Measurements from ENCODE around the gene OR51G2.

GRCh38 chr11:4882543-4882942 is 36.6 kb downstream of the OR51G2 start:
- TF ChIP-seq CTCF (IDR thresholded peaks at IDR 0.05), result no peak
- TF ChIP-seq POLR2A (IDR thresholded peaks at IDR 0.05), result no peak
- TF ChIP-seq EP300 (IDR thresholded peaks at IDR 0.05), result no peak
